IMR-90 (cell line): Measurements from ENCODE around the gene RUFY4. TPM values are rescaled to one million over a fixed set of nuclear protein-coding genes. Genes with fewer than 3 reads are reported as not detected.

ENCODE experiments used
- ATAC-seq: fragments of 200-7000 bp; cut with Tn5 transposase; 2 replicates; pipeline ENCODE4 v1.9.1; 2020; ENCODE audit warnings: low read depth, mild to moderate bottlenecking, moderate library complexity
- BruUV-seq: library from RNA; stranded (reverse); fragments of 400-500 nt; replicated peaks from 2 replicates; lab custom pipeline; 2021; lab: Mats Ljungman, UMichigan
- CTCF ChIA-PET: fragments of 300-600 bp; formaldehyde crosslinking; extraction: SDS; loops from one replicate; lab custom pipeline; 2021; ENCODE audit warnings: antibody characterized with exemption; lab: Yijun Ruan, JAX
- POLR2A ChIA-PET: fragments of 300-600 bp; sonication (Branson Sonifier 250); formaldehyde crosslinking; loops from one replicate; lab custom pipeline; 2022; ENCODE audit warnings: antibody characterized with exemption; ENCODE audit not compliant: unreplicated experiment; lab: Charles Lee
- DNase-seq: peaks from one replicate; pipeline ENCODE4 v3.0.0; 2013
- H2AFZ ChIP-seq: replicated peaks from 2 replicates; pipeline ENCODE3; 2013; ENCODE audit warnings: low read length, mild to moderate bottlenecking; ENCODE audit not compliant: poor library complexity
- H2AK5ac ChIP-seq: 2 replicates; pipeline ENCODE4 v1.6.1; 2013; ENCODE audit warnings: low read depth, low read length, inconsistent platforms
- H2AK9ac ChIP-seq: replicated peaks from 2 replicates; pipeline ENCODE3; 2013; ENCODE audit warnings: mild to moderate bottlenecking, low read depth, low read length, moderate library complexity; ENCODE audit not compliant: poor library complexity
- H2BK120ac ChIP-seq: 2 replicates; pipeline ENCODE4 v1.6.1; 2013; ENCODE audit warnings: low read depth, low read length, inconsistent platforms
- H2BK15ac ChIP-seq: 3 replicates; pipeline ENCODE4 v1.6.1; 2013; ENCODE audit warnings: low read depth, low read length, inconsistent platforms
- H2BK20ac ChIP-seq: 2 replicates; pipeline ENCODE4 v1.6.1; 2013; ENCODE audit warnings: low read depth, mild to moderate bottlenecking, inconsistent platforms, low read length, moderate library complexity
- H2BK5ac ChIP-seq: 2 replicates; pipeline ENCODE4 v1.6.1; 2013; ENCODE audit warnings: mild to moderate bottlenecking, low read depth, low read length, inconsistent platforms; ENCODE audit not compliant: poor library complexity, severe bottlenecking
- H3K14ac ChIP-seq: replicated peaks from 2 replicates; pipeline ENCODE4 v1.6.1; 2013; ENCODE audit warnings: low read depth, low read length, inconsistent platforms
- H3K18ac ChIP-seq: 2 replicates; pipeline ENCODE4 v1.6.1; 2013; ENCODE audit warnings: low read depth, low read length, control low read depth
- H3K23ac ChIP-seq: 2 replicates; pipeline ENCODE4 v1.6.1; 2013; ENCODE audit warnings: low read depth, low read length, inconsistent platforms
- H3K27ac ChIP-seq: 2 replicates; pipeline ENCODE4 v1.5.1; 2013; ENCODE audit warnings: mild to moderate bottlenecking, control low read depth, low read length; ENCODE audit not compliant: insufficient read depth
- H3K27me3 ChIP-seq: 2 replicates; pipeline ENCODE4 v1.6.1; 2013; ENCODE audit warnings: low read length; ENCODE audit not compliant: control insufficient read depth, insufficient read depth
- H3K36me3 ChIP-seq: 2 replicates; pipeline ENCODE4 v1.6.1; 2013; ENCODE audit warnings: low read length, mixed read lengths; ENCODE audit not compliant: control insufficient read depth, insufficient read depth
- H3K4ac ChIP-seq: 2 replicates; pipeline ENCODE4 v1.6.1; 2013; ENCODE audit warnings: low read depth, low read length, inconsistent platforms
- H3K4me1 ChIP-seq: 2 replicates; pipeline ENCODE4 v1.6.1; 2013; ENCODE audit warnings: low read length, mixed read lengths; ENCODE audit not compliant: control insufficient read depth, insufficient read depth
- H3K4me2 ChIP-seq: 2 replicates; pipeline ENCODE4 v1.6.1; 2013; ENCODE audit warnings: low read depth, mild to moderate bottlenecking, control low read depth, low read length, moderate library complexity
- H3K4me3 ChIP-seq: 2 replicates; pipeline ENCODE4 v1.5.1; 2013; ENCODE audit warnings: low read depth, mild to moderate bottlenecking, control low read depth, low read length, moderate library complexity; ENCODE audit not compliant: insufficient read depth
- H3K56ac ChIP-seq: 2 replicates; pipeline ENCODE4 v1.6.1; 2013; ENCODE audit warnings: low read length, inconsistent platforms; ENCODE audit not compliant: insufficient read depth; ENCODE audit errors: extremely low read depth
- H3K79me1 ChIP-seq, 2 experiments: 2 replicates each; pipeline ENCODE4 v1.6.1; 2013; ENCODE audit warnings: low read length in 2 of 2, inconsistent platforms in 1 of 2, low read depth in 1 of 2
- H3K9ac ChIP-seq: 2 replicates; pipeline ENCODE4 v1.6.1; 2013; ENCODE audit warnings: low read depth, low read length, control low read depth
- H3K9me1 ChIP-seq: 2 replicates; pipeline ENCODE4 v1.6.1; 2013; ENCODE audit warnings: low read length, inconsistent platforms; ENCODE audit not compliant: insufficient read depth
- H3K9me3 ChIP-seq: 2 replicates; pipeline ENCODE4 v1.6.1; 2013; ENCODE audit warnings: low read length; ENCODE audit not compliant: control insufficient read depth, insufficient read depth
- H4K20me1 ChIP-seq: 2 replicates; pipeline ENCODE4 v1.6.1; 2013; ENCODE audit warnings: low read length, inconsistent platforms; ENCODE audit not compliant: insufficient read depth
- H4K5ac ChIP-seq: 2 replicates; pipeline ENCODE4 v1.6.1; 2013; ENCODE audit warnings: mild to moderate bottlenecking, low read depth, low read length, control low read depth
- H4K8ac ChIP-seq, 2 experiments: 2 replicates each; pipeline ENCODE4 v1.6.1; 2013; ENCODE audit warnings: low read depth in 2 of 2, low read length in 2 of 2, control low read depth in 1 of 2, inconsistent platforms in 1 of 2
- H4K91ac ChIP-seq: 2 replicates; pipeline ENCODE4 v1.6.1; 2013; ENCODE audit warnings: low read depth, low read length, inconsistent platforms; ENCODE audit not compliant: insufficient read depth
- CHD1 ChIP-seq: IDR thresholded peaks from 2 replicates; pipeline ENCODE4 v1.6.1; 2012; ENCODE audit warnings: low read depth, low read length, improper control_type of control experiment
- ELK1 ChIP-seq: fragments of 150-350 bp; IDR thresholded peaks from 2 replicates; pipeline ENCODE4 v1.6.1; 2016; ENCODE audit warnings: low read depth, mild to moderate bottlenecking, low read length, moderate library complexity, borderline replicate concordance
- FOS ChIP-seq: fragments of 150-350 bp; IDR thresholded peaks from 2 replicates; pipeline ENCODE4 v1.6.1; 2016; ENCODE audit warnings: low read depth, low read length
- MAZ ChIP-seq: IDR thresholded peaks from 2 replicates; pipeline ENCODE4 v1.6.1; 2012; ENCODE audit warnings: low read depth, mild to moderate bottlenecking, low read length, improper control_type of control experiment, moderate library complexity, borderline replicate concordance
- NFE2L2 ChIP-seq: fragments of 150-350 bp; IDR thresholded peaks from 2 replicates; pipeline ENCODE4 v1.6.1; 2016; ENCODE audit warnings: low read depth, mild to moderate bottlenecking, low read length
- RCOR1 ChIP-seq: IDR thresholded peaks from 2 replicates; pipeline ENCODE4 v1.6.1; 2012; ENCODE audit warnings: mild to moderate bottlenecking, low read length, improper control_type of control experiment; ENCODE audit not compliant: insufficient replicate concordance
- SMC3 ChIP-seq: fragments of 150-350 bp; IDR thresholded peaks from 2 replicates; pipeline ENCODE4 v1.6.1; 2016; ENCODE audit warnings: low read depth, mild to moderate bottlenecking, antibody characterized with exemption, low read length, moderate library complexity
- whole genome bisulfite sequencing, 2 experiments: methylation state at CpG; one replicate each; pipeline versions ENCODE4 v1.1.5 to v1.1.7; 2013; ENCODE audit warnings: missing lambda C conversion rate in 2 of 2; ENCODE audit not compliant: insufficient read length in 1 of 2; ENCODE audit errors: extremely low coverage in 2 of 2; 5-methylcytosine and 5-hydroxymethylcytosine counted together
- dilution Hi-C: fragments of 300-500 bp; cut with HindIII; formaldehyde crosslinking; loops from one replicate; pipeline ENCODE4 v1.14.3; 2018; ENCODE audit warnings: low sequenced_read_pairs; ENCODE audit not compliant: unreplicated experiment
- in situ Hi-C: fragments of 300-500 bp; cut with MboI; formaldehyde crosslinking; loops from 3 replicates; pipeline ENCODE4 v1.14.3; 2019; ENCODE audit warnings: low sequenced_read_pairs, inconsistent platforms, mixed read lengths
- intact Hi-C: fragments of 100-400 bp; cut with micrococcal nuclease; formaldehyde crosslinking; loops from 2 replicates; pipeline ENCODE4 v1.10.0; 2022
- polyA plus RNA-seq, 3 experiments: library from polyadenylated mRNA; depleted of rRNA; stranded (reverse); fragments of >200 nt; gene quantifications; 2 replicates each; pipeline ENCODE4 v1.2.3, GENCODE V29; 2012; ENCODE audit warnings: low replicate concordance in 1 of 3
- total RNA-seq: library from RNA; depleted of rRNA; stranded (reverse); fragments of >200 nt; gene quantifications from 2 replicates; pipeline ENCODE4 v1.2.3, GENCODE V29; 2012

RUFY4 gene
- total and polyA plus RNA-seq, 2 of the 4 experiments (the other 2 are of a cell fraction), result not detected

GRCh38 chr2:218127929-218128455, 58.9 kb downstream of the RUFY4 start:
- no peak overlapping the region for H3K4me3 ChIP-seq
- no peak overlapping the region for H3K9ac ChIP-seq
- ChIA-PET POLR2A (no interaction called here), CTCF (no interaction called here)
- TF ChIP-seq FOS (no peak), ELK1 (no peak), CHD1 (no peak), SMC3 (no peak), RCOR1 (no peak), MAZ (no peak), NFE2L2 (no peak)
- no peak overlapping the region for H2BK20ac ChIP-seq
- no peaks in the 10 kb centered on the region for H3K79me1 ChIP-seq
- H3K9me1 ChIP-seq, result no peaks in the 10 kb centered on the region
- no peak overlapping the region for H2AK5ac ChIP-seq
- H2AFZ ChIP-seq, result no peak overlapping the region
- H3K14ac ChIP-seq, result no peak overlapping the region
- H4K8ac ChIP-seq, result no peak overlapping the region
- H2BK120ac ChIP-seq, result no peak overlapping the region
- H2AK9ac ChIP-seq, result no peak overlapping the region
- DNase-seq (no peak), ATAC-seq (no peak)
- no peaks in the 10 kb centered on the region for H4K20me1 ChIP-seq
- intact Hi-C loops (no loop called here), in situ Hi-C loops (no loop called here), dilution Hi-C loops (no loop called here)
- H3K9me3 ChIP-seq, result no peaks in the 10 kb centered on the region
- no peak overlapping the region for H4K5ac ChIP-seq
- no peak overlapping the region for H4K91ac ChIP-seq
- H2BK15ac ChIP-seq, result no peak overlapping the region
- H3K56ac ChIP-seq, result no peak overlapping the region
- no peak overlapping the region for H3K27ac ChIP-seq
- no peak overlapping the region for H3K23ac ChIP-seq
- no peak overlapping the region for H3K4me2 ChIP-seq
- H3K18ac ChIP-seq, result no peak overlapping the region
- no peaks in the 10 kb centered on the region for H3K4me1 ChIP-seq
- WGBS, 2 experiments, result no CpG with 5 or more reads among the region's 3 CpGs
- H2BK5ac ChIP-seq, result no peak overlapping the region
- H3K27me3 ChIP-seq, result peaks cover 64% of the 10 kb centered on the region
- H3K36me3 ChIP-seq, result no peaks in the 10 kb centered on the region
- no TSS peak for BruUV-seq
- H3K4ac ChIP-seq, result no peak overlapping the region
